Measurements from ENCODE around the gene FAM204A. TPM values are rescaled to one million over a fixed set of nuclear protein-coding genes. Genes with fewer than 3 reads are reported as not detected.

Gene FAM204A
- total RNA-seq (10 to 100 TPM; 39.7 to 54.5 TPM), polyA plus RNA-seq (ENCODE audit: insufficient read length in 6 of 6) (10 to 100 TPM; 70.5 to 86.6 (median 75.4) TPM)
- long read RNA-seq, donor 1, full-length matches to known transcripts, result 21 of 43 reads
- long read RNA-seq, donor 1, partial matches to known transcripts, result 22 of 43 reads
- long read RNA-seq, donor 1, other reads (novel, unspliced or antisense), result 0 of 43 reads
- long read RNA-seq, donor 2, full-length matches to known transcripts, result 25 of 25 reads
- long read RNA-seq, donor 2, partial matches to known transcripts, result 0 of 25 reads
- long read RNA-seq, donor 2, other reads (novel, unspliced or antisense), result 0 of 25 reads
- long read RNA-seq, donor 3, full-length matches to known transcripts, result 19 of 19 reads
- long read RNA-seq, donor 3, partial matches to known transcripts, result 0 of 19 reads
- long read RNA-seq, donor 3, other reads (novel, unspliced or antisense), result 0 of 19 reads
- long read RNA-seq, donor 4, full-length matches to known transcripts, result 7 of 16 reads
- long read RNA-seq, donor 4, partial matches to known transcripts, result 7 of 16 reads
- long read RNA-seq, donor 4, other reads (novel, unspliced or antisense), result 2 of 16 reads
- long read RNA-seq, donor 5, full-length matches to known transcripts, result 13 of 18 reads
- long read RNA-seq, donor 5, partial matches to known transcripts, result 5 of 18 reads
- long read RNA-seq, donor 5, other reads (novel, unspliced or antisense), result 0 of 18 reads
- long read RNA-seq, donor 6, full-length matches to known transcripts, result 17 of 24 reads
- long read RNA-seq, donor 6, partial matches to known transcripts, result 7 of 24 reads
- long read RNA-seq, donor 6, other reads (novel, unspliced or antisense), result 0 of 24 reads
- long read RNA-seq, donor 7, full-length matches to known transcripts, result 15 of 31 reads
- long read RNA-seq, donor 7, partial matches to known transcripts, result 16 of 31 reads
- long read RNA-seq, donor 7, other reads (novel, unspliced or antisense), result 0 of 31 reads
- long read RNA-seq, donor 8, full-length matches to known transcripts, result 12 of 61 reads
- long read RNA-seq, donor 8, partial matches to known transcripts, result 49 of 61 reads
- long read RNA-seq, donor 8, other reads (novel, unspliced or antisense), result 0 of 61 reads
- long read RNA-seq, donor 9, result 0 reads
- long read RNA-seq, donor 10, full-length matches to known transcripts, result 6 of 18 reads
- long read RNA-seq, donor 10, partial matches to known transcripts, result 6 of 18 reads
- long read RNA-seq, donor 10, other reads (novel, unspliced or antisense), result 6 of 18 reads
- long read RNA-seq, donor 11, full-length matches to known transcripts, result 16 of 23 reads
- long read RNA-seq, donor 11, partial matches to known transcripts, result 7 of 23 reads
- long read RNA-seq, donor 11, other reads (novel, unspliced or antisense), result 0 of 23 reads
- long read RNA-seq, donor 12, full-length matches to known transcripts, result 12 of 18 reads
- long read RNA-seq, donor 12, partial matches to known transcripts, result 6 of 18 reads
- long read RNA-seq, donor 12, other reads (novel, unspliced or antisense), result 0 of 18 reads

DNA sequence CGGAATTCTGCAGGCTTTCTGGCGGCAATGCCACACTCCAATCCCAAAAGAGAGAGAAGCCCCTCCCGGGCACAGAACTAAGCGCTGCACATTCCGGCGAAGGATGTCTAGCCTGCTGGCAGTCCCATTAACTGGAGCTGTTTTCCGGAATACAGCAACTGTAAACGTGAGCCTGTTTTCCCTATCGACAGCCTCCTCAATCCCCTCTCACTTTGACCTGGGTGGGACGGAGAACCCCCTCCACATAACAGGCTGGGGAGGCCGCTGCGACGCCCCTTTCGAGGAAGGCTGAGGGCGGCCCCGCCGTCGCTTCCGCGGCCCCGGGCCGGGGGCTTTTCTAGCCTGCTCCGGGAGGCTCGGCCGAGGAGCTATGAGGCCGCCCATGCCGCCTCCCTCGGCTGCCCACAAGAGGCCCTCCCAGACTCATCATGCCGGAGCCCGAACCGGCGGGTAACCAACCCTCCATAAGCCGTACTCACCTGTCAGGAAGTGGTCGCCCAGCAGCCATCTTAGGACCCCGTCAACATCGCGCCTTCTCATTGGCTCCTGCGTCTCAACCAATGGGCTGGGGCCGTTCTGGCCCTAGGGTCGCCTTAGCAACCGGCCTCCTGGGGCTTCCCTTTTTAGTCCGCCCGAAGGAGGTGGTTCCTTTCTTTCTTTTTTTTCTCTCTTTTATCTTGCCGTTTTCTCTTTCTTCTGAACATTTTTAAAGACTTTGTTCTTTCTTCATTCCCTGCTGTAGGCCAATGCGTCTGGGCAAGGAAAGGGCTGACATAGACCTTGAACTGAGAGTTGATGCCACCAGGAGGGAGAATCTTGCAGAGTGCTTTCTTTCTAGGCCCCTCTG, at the start of gene FAM204A:
TSS of gene FAM204A (minus strand) at position 534 of the 847 bp plus-strand sequence. CDS start 5,909 bp downstream, outside the sequence.
- TF ChIP-seq, protein P1, sequence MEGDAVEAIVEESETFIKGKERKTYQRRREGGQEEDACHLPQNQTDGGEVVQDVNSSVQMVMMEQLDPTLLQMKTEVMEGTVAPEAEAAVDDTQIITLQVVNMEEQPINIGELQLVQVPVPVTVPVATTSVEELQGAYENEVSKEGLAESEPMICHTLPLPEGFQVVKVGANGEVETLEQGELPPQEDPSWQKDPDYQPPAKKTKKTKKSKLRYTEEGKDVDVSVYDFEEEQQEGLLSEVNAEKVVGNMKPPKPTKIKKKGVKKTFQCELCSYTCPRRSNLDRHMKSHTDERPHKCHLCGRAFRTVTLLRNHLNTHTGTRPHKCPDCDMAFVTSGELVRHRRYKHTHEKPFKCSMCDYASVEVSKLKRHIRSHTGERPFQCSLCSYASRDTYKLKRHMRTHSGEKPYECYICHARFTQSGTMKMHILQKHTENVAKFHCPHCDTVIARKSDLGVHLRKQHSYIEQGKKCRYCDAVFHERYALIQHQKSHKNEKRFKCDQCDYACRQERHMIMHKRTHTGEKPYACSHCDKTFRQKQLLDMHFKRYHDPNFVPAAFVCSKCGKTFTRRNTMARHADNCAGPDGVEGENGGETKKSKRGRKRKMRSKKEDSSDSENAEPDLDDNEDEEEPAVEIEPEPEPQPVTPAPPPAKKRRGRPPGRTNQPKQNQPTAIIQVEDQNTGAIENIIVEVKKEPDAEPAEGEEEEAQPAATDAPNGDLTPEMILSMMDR (IDR thresholded peaks at IDR 0.05), result no peak
- peak within 1 kb of the TSS; percentile 69 to 73 for H3K27ac ChIP-seq
- ATAC-seq, result peak; percentile 100
- peaks cover 8 to 30% of the 10 kb centered on the region in 2 donors for H3K4me1 ChIP-seq
- H3K9me3 ChIP-seq, result no peaks in the 10 kb centered on the region
- peak within 1 kb of the TSS; percentile 63 to 99 for H3K4me3 ChIP-seq
- intact Hi-C loops (cut with DNase I), result no loop called here
- peak; percentile 90 to 96 (median 94) for DNase-seq
- H3K27me3 ChIP-seq, result no peaks in the 10 kb centered on the region
- no peaks in the 10 kb centered on the region for H3K36me3 ChIP-seq

GRCh38 chr10:118383699-118384098, 41.6 kb upstream of the FAM204A start:
- ATAC-seq, result no peak
- Histone ChIP-seq H3K36me3 (no peaks in the 10 kb centered on the region), H3K27ac (no peak overlapping the region), H3K4me3 (no peak overlapping the region), H3K9me3 (peaks cover 0 to 9% of the 10 kb centered on the region in 2 donors), H3K27me3 (peaks cover 0 to 4% of the 10 kb centered on the region in 2 donors), H3K4me1 (no peaks in the 10 kb centered on the region)
- DNase-seq, result no peak
- TF ChIP-seq, protein P1 (IDR thresholded peaks at IDR 0.05), result no peak
- intact Hi-C loops (cut with DNase I), result no loop called here

- no peak for DNase-seq
- H3K4me1 ChIP-seq, result no peaks in the 10 kb centered on the region
- intact Hi-C loops (cut with DNase I), result no loop called here
- TF ChIP-seq, protein P1 (IDR thresholded peaks at IDR 0.05), result no peak
- H3K4me3 ChIP-seq, result no peak overlapping the region
- H3K27ac ChIP-seq, result no peak overlapping the region
- peaks cover 0 to 4% of the 10 kb centered on the region in 2 donors for H3K9me3 ChIP-seq
- ATAC-seq, result no peak
- H3K36me3 ChIP-seq, result no peaks in the 10 kb centered on the region
- H3K27me3 ChIP-seq, result peaks cover 0 to 4% of the 10 kb centered on the region in 2 donors
Measured at GRCh38 chr10:118383063-118383689, 41.1 kb upstream of the FAM204A start.

DNA sequence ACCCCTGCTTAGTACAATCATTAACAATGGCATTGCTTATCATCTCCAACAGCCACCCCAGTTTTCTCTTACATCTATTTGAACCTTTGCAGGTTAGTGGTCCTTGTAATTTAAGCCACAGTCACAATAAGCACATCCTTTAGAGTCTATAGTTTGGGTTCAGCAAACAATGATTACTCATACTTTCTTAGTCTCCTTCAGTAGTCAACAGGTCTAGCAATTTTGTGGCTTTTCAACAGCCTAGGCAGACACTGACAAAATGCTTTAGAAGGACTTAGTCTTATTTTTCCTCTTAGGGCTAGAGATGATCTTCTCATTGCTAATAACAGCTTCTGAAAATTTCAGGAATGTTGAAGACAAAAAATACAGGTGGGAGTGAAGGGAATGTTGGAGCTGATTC, 32.3 kb upstream of the FAM204A start:
- H3K9me3 ChIP-seq, result no peaks in the 10 kb centered on the region
- H3K36me3 ChIP-seq, result no peaks in the 10 kb centered on the region
- H3K4me3 ChIP-seq, result no peak overlapping the region
- no peak for DNase-seq
- TF ChIP-seq, protein P1 (IDR thresholded peaks at IDR 0.05), result no peak
- H3K27me3 ChIP-seq, result no peaks in the 10 kb centered on the region
- no peaks in the 10 kb centered on the region for H3K4me1 ChIP-seq
- ATAC-seq, result peak; percentile 56
- no peak overlapping the region for H3K27ac ChIP-seq
- intact Hi-C loops (cut with DNase I), result no loop called here
